HG03095 (cell line): ENCODE results near the gene CALM1.
A peak's percentile ranks its signal among the peaks of the same experiment; 100 is the strongest.
"Not testable (repeated sequence)": the region's sequence is repeated elsewhere in the genome, so short reads cannot be mapped to it uniquely, and the experiment has no call there.

ENCODE experiments used
- ATAC-seq: cut with Tn5 transposase; IDR thresholded peaks from one replicate; pipeline ENCODE4 v1.9.1; 2021; ENCODE audit warnings: moderate library complexity; ENCODE audit not compliant: unreplicated experiment

Gene CALM1

GRCh38 chr14:90383126-90383730 is 13.6 kb upstream of the CALM1 start:
- peak; percentile 95 for ATAC-seq

- peak; percentile 6 for ATAC-seq
Observed at GRCh38 chr14:90383731-90384542, 12.9 kb upstream of the CALM1 start.

GRCh38 chr14:90384543-90384911 is 12.3 kb upstream of the CALM1 start:
- no peak for ATAC-seq

GRCh38 chr14:90386321-90386720 is 10.5 kb upstream of the CALM1 start:
- no peak for ATAC-seq

GRCh38 chr14:90387206-90387760 is 9.5 kb upstream of the CALM1 start:
- no peak for ATAC-seq

GRCh38 chr14:90388437-90388836 is 8.4 kb upstream of the CALM1 start:
- no peak for ATAC-seq

- no peak for ATAC-seq
Observed at GRCh38 chr14:90388982-90389381, 7.8 kb upstream of the CALM1 start.

GRCh38 chr14:90393966-90394365 is 2.9 kb upstream of the CALM1 start:
- ATAC-seq = no peak

GRCh38 chr14:90394782-90395181 is 2.0 kb upstream of the CALM1 start:
- not testable (repeated sequence) for ATAC-seq

GRCh38 chr14:90397425-90398314 is 841 bp downstream of the CALM1 start:
- peak; percentile 33 for ATAC-seq

GRCh38 chr14:90398315-90398839 is 1.5 kb downstream of the CALM1 start:
- ATAC-seq = peak; percentile 15

- ATAC-seq = no peak
Observed at GRCh38 chr14:90398841-90399540, 2.2 kb downstream of the CALM1 start.

GRCh38 chr14:90399541-90400444 is 3.0 kb downstream of the CALM1 start:
- ATAC-seq = peak; percentile 47

GRCh38 chr14:90400904-90401561 is 4.2 kb downstream of the CALM1 start:
- ATAC-seq = no peak

GRCh38 chr14:90402016-90402415 is 5.2 kb downstream of the CALM1 start:
- no peak for ATAC-seq

- ATAC-seq = no peak
Observed at GRCh38 chr14:90403065-90403464, 6.2 kb downstream of the CALM1 start.

- ATAC-seq = no peak
Observed at GRCh38 chr14:90405101-90405500, 8.3 kb downstream of the CALM1 start.

GRCh38 chr14:90405755-90406154 is 8.9 kb downstream of the CALM1 start:
- no peak for ATAC-seq

- ATAC-seq = no peak
Observed at GRCh38 chr14:90406384-90406798, 9.6 kb downstream of the CALM1 start.
